ENCODE measurements around the gene TAF3. TPM values are rescaled to one million over a fixed set of nuclear protein-coding genes. Genes with fewer than 3 reads are reported as not detected.

Gene TAF3
- total RNA-seq, 1 donor from 2014 or later: 4.8 TPM

DNA sequence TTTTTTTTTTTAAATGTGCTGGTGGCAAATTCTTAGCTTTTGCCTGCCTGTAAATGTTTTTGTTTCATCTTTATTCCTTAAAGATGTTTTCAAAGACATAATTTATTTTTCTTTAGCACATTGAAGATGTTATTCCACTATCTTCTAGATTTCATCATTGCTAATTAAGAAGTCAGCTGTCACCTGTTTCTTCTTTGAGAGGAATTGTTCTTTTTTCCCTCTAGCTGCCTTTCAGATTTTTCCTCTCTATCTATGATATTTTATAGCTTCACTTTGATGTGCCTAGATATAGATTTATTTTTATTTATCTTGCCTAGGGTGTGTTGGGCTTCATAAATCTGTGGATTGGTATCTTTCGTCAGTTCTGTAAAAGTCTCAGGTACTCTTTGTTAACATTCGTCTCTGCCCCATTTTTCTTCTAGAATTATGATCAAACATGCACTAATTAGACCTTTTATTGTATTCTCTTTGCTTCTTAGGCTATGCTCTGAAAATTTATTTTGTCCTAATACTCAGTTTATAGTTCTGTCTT is 186.2 kb downstream of the TAF3 start:
- no peaks in the 10 kb centered on the region for H3K36me3 ChIP-seq (ENCODE audit: control insufficient read depth, insufficient read depth, low read length)

GRCh38 chr10:8006274-8006999 is 188.1 kb downstream of the TAF3 start:
- H3K4me3 ChIP-seq (ENCODE audit: low read depth, low read length): no peak overlapping the region
- H3K36me3 ChIP-seq (ENCODE audit: control insufficient read depth, insufficient read depth, low read length): no peaks in the 10 kb centered on the region
- no peak for DNase-seq (ENCODE audit: low read depth)
- TF ChIP-seq, protein P1, sequence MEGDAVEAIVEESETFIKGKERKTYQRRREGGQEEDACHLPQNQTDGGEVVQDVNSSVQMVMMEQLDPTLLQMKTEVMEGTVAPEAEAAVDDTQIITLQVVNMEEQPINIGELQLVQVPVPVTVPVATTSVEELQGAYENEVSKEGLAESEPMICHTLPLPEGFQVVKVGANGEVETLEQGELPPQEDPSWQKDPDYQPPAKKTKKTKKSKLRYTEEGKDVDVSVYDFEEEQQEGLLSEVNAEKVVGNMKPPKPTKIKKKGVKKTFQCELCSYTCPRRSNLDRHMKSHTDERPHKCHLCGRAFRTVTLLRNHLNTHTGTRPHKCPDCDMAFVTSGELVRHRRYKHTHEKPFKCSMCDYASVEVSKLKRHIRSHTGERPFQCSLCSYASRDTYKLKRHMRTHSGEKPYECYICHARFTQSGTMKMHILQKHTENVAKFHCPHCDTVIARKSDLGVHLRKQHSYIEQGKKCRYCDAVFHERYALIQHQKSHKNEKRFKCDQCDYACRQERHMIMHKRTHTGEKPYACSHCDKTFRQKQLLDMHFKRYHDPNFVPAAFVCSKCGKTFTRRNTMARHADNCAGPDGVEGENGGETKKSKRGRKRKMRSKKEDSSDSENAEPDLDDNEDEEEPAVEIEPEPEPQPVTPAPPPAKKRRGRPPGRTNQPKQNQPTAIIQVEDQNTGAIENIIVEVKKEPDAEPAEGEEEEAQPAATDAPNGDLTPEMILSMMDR (IDR thresholded peaks at IDR 0.05; ENCODE audit: insufficient read depth, low read length, poor library complexity, severe bottlenecking): no peak
- H3K27me3 ChIP-seq (ENCODE audit: control insufficient read depth, insufficient read depth, low read length): no peaks in the 10 kb centered on the region

More for the DNA sequence above, 186.2 kb downstream of the TAF3 start:
- DNase-seq (ENCODE audit: low read depth): no peak
- Histone ChIP-seq H3K4me3 (ENCODE audit: low read depth, low read length) (no peak overlapping the region), H3K27me3 (ENCODE audit: control insufficient read depth, insufficient read depth, low read length) (no peaks in the 10 kb centered on the region)
- TF ChIP-seq, protein P1 (IDR thresholded peaks at IDR 0.05; ENCODE audit: insufficient read depth, low read length, poor library complexity, severe bottlenecking): no peak

- TF ChIP-seq, protein P1 (IDR thresholded peaks at IDR 0.05; ENCODE audit: insufficient read depth, low read length, poor library complexity, severe bottlenecking): no peak
- no peaks in the 10 kb centered on the region for H3K27me3 ChIP-seq (ENCODE audit: control insufficient read depth, insufficient read depth, low read length)
Observed at GRCh38 chr10:8009031-8009430, 190.7 kb downstream of the TAF3 start.

GRCh38 chr10:8013006-8013405 is 194.7 kb downstream of the TAF3 start:
- TF ChIP-seq, protein P1 (IDR thresholded peaks at IDR 0.05; ENCODE audit: insufficient read depth, low read length, poor library complexity, severe bottlenecking): no peak
- no peak overlapping the region for H3K4me3 ChIP-seq (ENCODE audit: low read depth, low read length)
- DNase-seq (ENCODE audit: low read depth): peak; percentile 28
- no peaks in the 10 kb centered on the region for H3K36me3 ChIP-seq (ENCODE audit: control insufficient read depth, insufficient read depth, low read length)
- no peaks in the 10 kb centered on the region for H3K27me3 ChIP-seq (ENCODE audit: control insufficient read depth, insufficient read depth, low read length)

More at GRCh38 chr10:8009031-8009430, 190.7 kb downstream of the TAF3 start:
- no peak for DNase-seq (ENCODE audit: low read depth)
- no peak overlapping the region for H3K4me3 ChIP-seq (ENCODE audit: low read depth, low read length)
- H3K36me3 ChIP-seq (ENCODE audit: control insufficient read depth, insufficient read depth, low read length): no peaks in the 10 kb centered on the region

DNA sequence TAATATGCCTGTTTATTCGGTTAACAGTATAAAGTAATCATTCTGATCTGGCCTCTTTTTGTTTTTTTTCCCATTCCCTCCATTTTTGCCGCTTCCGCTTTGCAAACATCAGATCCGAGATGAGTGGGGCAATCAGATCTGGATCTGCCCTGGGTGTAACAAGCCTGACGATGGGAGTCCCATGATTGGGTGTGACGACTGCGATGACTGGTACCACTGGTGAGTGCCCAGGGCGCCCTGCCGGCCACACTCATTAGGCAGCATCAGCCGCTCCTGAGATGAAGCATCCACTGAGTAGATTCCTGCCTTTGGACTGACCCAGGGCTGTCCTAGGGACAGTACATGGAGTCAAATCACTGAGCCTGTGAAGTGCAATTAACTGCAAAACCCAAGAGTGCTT is 195.3 kb downstream of the TAF3 start:
- Histone ChIP-seq H3K36me3 (ENCODE audit: control insufficient read depth, insufficient read depth, low read length) (no peaks in the 10 kb centered on the region), H3K4me3 (ENCODE audit: low read depth, low read length) (no peak overlapping the region), H3K27me3 (ENCODE audit: control insufficient read depth, insufficient read depth, low read length) (no peaks in the 10 kb centered on the region)
- DNase-seq (ENCODE audit: low read depth): peak; percentile 32
- TF ChIP-seq, protein P1 (IDR thresholded peaks at IDR 0.05; ENCODE audit: insufficient read depth, low read length, poor library complexity, severe bottlenecking): no peak
